Measurements from ENCODE around the gene KRTAP5-3. TPM values are rescaled to one million over a fixed set of nuclear protein-coding genes. Genes with fewer than 3 reads are reported as not detected.

KRTAP5-3 gene
- total RNA-seq, 1 donor from 2014 or later, result not detected

DNA sequence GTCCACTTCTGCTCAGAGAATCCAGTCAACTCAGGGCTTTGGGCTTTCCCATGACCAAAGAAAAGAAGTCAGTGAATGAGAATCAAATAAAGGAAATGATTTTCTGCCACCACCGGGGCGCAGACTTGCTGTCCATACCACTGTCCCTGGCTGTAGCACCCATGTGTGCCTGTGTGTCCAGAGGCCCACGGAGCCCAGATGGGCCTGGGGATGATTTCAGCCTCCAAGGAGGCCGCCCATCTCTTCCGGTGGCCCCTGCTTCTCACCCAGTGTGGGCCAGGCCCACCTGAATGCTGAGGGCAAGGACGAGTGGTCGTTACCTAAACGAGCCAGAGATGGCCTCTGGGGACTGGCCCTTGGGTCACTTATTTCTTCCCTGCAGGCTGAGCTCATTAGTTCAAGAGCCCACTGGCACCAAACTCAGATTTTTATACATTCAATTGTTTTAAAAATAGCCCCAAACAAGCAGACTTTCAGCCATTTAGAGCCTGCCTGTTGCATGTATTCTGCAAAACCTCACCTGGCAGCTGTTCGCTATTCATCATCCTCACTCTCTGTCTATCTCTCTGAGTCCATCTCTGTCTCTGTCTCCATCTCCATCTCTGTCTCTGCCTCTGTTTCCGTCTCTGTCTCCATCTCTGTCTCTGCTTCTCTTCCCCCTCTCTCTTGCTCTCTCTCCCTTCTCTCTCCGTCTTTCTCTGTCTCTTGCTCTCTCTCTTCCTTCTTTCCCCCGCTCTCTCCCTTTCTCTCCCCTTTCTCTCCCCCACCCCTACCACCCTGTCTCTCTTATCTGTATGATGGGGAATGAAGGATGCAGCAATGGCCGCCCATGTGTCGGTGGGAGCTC is 45.5 kb upstream of the KRTAP5-3 start:
- TF ChIP-seq, protein P1, sequence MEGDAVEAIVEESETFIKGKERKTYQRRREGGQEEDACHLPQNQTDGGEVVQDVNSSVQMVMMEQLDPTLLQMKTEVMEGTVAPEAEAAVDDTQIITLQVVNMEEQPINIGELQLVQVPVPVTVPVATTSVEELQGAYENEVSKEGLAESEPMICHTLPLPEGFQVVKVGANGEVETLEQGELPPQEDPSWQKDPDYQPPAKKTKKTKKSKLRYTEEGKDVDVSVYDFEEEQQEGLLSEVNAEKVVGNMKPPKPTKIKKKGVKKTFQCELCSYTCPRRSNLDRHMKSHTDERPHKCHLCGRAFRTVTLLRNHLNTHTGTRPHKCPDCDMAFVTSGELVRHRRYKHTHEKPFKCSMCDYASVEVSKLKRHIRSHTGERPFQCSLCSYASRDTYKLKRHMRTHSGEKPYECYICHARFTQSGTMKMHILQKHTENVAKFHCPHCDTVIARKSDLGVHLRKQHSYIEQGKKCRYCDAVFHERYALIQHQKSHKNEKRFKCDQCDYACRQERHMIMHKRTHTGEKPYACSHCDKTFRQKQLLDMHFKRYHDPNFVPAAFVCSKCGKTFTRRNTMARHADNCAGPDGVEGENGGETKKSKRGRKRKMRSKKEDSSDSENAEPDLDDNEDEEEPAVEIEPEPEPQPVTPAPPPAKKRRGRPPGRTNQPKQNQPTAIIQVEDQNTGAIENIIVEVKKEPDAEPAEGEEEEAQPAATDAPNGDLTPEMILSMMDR (IDR thresholded peaks at IDR 0.05; ENCODE audit: borderline replicate concordance), result no peak
- DNase-seq, result no peak
- intact Hi-C loops (cut with micrococcal nuclease), result no loop called here

DNA sequence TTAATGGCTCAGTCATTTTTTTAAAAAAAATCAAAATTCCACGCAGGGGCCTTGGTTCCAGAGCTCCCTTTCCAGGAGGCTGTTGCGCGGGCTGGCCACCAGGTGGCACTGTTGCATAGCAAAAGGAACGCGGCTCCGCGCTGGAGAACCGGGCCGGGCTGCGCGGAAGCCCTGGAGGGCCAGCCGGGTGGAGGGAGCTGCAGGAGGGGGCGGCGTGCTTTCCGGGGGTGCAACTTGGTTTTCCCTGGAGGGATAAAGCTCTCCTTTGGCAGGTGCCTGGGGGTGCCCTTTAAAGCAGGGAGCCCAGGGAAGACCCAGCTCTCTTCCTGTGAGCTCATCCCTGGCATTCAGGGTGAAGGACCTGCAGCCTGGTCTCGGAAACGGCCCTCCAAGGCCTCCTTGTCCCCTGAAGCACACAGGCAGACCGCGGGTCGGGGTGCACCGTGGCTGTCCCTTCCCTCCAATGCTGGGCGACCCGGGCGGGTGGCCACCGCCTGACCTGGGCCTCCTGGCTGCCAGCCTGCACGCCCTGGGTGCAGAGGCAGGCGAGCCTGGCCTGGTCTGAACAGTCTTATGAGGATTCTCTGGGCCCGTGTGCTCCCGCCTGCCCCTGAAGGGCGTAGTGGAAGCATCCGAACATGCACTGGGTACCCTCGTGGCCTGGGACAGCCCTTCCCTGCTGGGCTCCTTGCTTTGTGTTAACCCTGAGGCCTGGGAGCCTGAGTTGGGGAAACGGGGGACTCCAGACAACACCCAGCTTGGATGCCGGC is 44.7 kb upstream of the KRTAP5-3 start:
- Histone ChIP-seq H3K36me3 (no peaks in the 10 kb centered on the region), H3K9me3 (replicated peaks) (no peaks in the 10 kb centered on the region), H3K4me1 (peaks cover 4% of the 10 kb centered on the region), H3K4me3 (no peak overlapping the region), H3K27me3 (ENCODE audit: low read depth) (peaks cover 32% of the 10 kb centered on the region), H3K27ac (replicated peaks) (no peak overlapping the region)
- DNase-seq, result peak; percentile 72
- TF ChIP-seq, protein P1 (IDR thresholded peaks at IDR 0.05; ENCODE audit: borderline replicate concordance), result peak; percentile 96
- intact Hi-C loops (cut with micrococcal nuclease), result no loop called here

More for the DNA sequence above, 45.5 kb upstream of the KRTAP5-3 start:
- H3K4me1 ChIP-seq, result peaks cover 4% of the 10 kb centered on the region
- H3K9me3 ChIP-seq (replicated peaks), result no peaks in the 10 kb centered on the region
- no peak overlapping the region for H3K4me3 ChIP-seq
- no peak overlapping the region for H3K27ac ChIP-seq (replicated peaks)
- peaks cover 32% of the 10 kb centered on the region for H3K27me3 ChIP-seq (ENCODE audit: low read depth)
- no peaks in the 10 kb centered on the region for H3K36me3 ChIP-seq

DNA sequence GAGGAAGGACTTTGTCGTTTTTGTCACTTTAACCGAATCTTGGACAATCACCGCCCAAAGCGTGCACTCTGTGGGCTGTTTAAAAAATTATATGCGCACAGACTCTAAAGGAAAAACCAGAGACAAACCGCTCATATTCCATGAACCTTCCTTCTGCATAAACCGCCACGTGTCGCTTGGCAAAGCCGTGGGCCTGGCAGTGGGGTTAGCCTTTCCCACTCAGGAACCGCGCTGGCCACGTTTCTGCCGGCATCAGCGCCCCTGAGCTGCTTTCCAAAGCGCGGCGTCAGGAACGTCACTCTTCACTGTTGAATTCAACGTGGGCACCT is 44.1 kb upstream of the KRTAP5-3 start:
- TF ChIP-seq, protein P1 (IDR thresholded peaks at IDR 0.05; ENCODE audit: borderline replicate concordance), result no peak
- H3K4me1 ChIP-seq, result peaks cover 4% of the 10 kb centered on the region
- H3K27me3 ChIP-seq (ENCODE audit: low read depth), result peaks cover 32% of the 10 kb centered on the region
- H3K27ac ChIP-seq (replicated peaks), result no peak overlapping the region
- no peaks in the 10 kb centered on the region for H3K36me3 ChIP-seq
- intact Hi-C loops (cut with micrococcal nuclease), result no loop called here
- no peak for DNase-seq
- no peak overlapping the region for H3K4me3 ChIP-seq
- H3K9me3 ChIP-seq (replicated peaks), result no peaks in the 10 kb centered on the region

DNA sequence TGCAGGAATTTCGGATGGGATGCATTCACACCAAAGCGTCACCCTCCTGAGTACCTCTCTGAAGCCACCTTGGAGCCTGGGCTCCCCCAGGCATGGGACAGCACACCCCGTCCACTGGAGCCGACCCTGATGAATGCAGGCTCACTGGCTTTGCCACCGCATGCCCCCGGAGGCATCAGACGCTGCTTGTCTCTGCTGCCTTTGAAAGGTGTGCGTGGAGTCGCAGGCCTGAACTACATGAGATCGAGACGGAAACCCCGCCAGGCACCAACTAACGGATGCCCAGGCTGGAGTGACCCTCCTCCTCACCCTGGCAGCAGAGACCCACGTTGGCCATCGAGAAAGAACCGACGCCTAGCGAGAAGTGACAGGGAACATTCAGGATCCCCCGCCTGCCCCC is 43.8 kb upstream of the KRTAP5-3 start:
- no peaks in the 10 kb centered on the region for H3K36me3 ChIP-seq
- H3K27ac ChIP-seq (replicated peaks), result no peak overlapping the region
- no peaks in the 10 kb centered on the region for H3K9me3 ChIP-seq (replicated peaks)
- no peak overlapping the region for H3K4me3 ChIP-seq
- DNase-seq, result no peak
- intact Hi-C loops (cut with micrococcal nuclease), result no loop called here
- H3K27me3 ChIP-seq (ENCODE audit: low read depth), result peaks cover 32% of the 10 kb centered on the region
- TF ChIP-seq, protein P1 (IDR thresholded peaks at IDR 0.05; ENCODE audit: borderline replicate concordance), result no peak
- H3K4me1 ChIP-seq, result peaks cover 4% of the 10 kb centered on the region

DNA sequence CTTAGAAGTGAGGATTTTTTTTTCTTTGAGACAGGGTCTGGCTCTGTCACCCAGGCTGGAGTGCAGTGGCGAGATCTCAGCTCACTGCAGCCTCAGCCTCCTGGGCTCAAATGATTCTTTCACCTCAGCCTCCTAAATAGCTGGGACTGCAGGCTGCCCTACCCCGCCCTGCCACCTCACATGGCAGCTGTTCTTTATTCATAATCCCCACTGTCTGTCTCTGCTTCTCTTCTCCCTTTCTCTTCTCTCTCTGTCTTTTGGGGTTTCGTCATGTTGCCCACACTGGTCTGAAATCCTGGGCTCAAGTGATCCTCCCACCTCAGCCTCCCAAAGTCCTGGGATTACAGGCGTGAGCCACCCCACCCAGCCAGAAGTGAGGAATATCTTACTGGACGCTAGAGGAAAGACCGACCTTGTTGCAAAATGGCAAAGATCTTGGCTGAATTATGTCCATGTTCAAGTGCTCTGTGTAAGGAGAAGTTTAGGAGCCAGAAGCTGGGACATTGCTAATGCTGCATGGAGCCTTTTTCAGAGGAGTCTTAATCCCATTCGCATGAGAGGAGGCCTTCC is 43.2 kb upstream of the KRTAP5-3 start:
- TF ChIP-seq, protein P1 (IDR thresholded peaks at IDR 0.05; ENCODE audit: borderline replicate concordance), result no peak
- no peak overlapping the region for H3K4me3 ChIP-seq
- H3K4me1 ChIP-seq, result peaks cover 4% of the 10 kb centered on the region
- H3K27me3 ChIP-seq (ENCODE audit: low read depth), result peaks cover 29% of the 10 kb centered on the region
- no peak overlapping the region for H3K27ac ChIP-seq (replicated peaks)
- no peaks in the 10 kb centered on the region for H3K36me3 ChIP-seq
- DNase-seq, result no peak
- H3K9me3 ChIP-seq (replicated peaks), result no peaks in the 10 kb centered on the region
- intact Hi-C loops (cut with micrococcal nuclease), result no loop called here

All from left ventricle myocardium inferior (tissue), 1 donor.